ENCODE measurements around the gene TMEM178B. TPM values are rescaled to one million over a fixed set of nuclear protein-coding genes. Genes with fewer than 3 reads are reported as not detected.

TMEM178B gene
- total and polyA plus RNA-seq, 9 of the 15 experiments (the other 6 are each of a cell fraction or from before 2014, with no cell fraction given), result under 0.01 to 0.03 (median 0.01) TPM; not detected in 5

- Histone ChIP-seq H4K20me1 (replicated peaks; ENCODE audit: control insufficient read depth, insufficient read depth, low read length) (0 out of 2 replicates have a peak, but pooled peaks cover 3% of the 10 kb centered on the region), H3K4me3 (no peak overlapping the region), H3K9me3 (replicated peaks; ENCODE audit: control insufficient read depth, insufficient read depth, low read depth, low read length) (no peaks in the 10 kb centered on the region), H3K36me3 (ENCODE audit: control insufficient read depth, insufficient read depth, low read length) (no peaks in the 10 kb centered on the region), H3K9ac (ENCODE audit: insufficient read depth in 1 of 2, low read depth in 2 of 2, low read length in 2 of 2) (no peak overlapping the region), H3K27me3 (ENCODE audit: control insufficient read depth in 2 of 2, insufficient read depth in 2 of 2, low read length in 2 of 2) (peaks cover 28 to 54% of the 10 kb centered on the region in 2 experiments), H3K9me1 (ENCODE audit: control insufficient read depth, insufficient read depth, low read length) (no peaks in the 10 kb centered on the region), H3K4me1 (replicated peaks in 1 of 2; ENCODE audit: control insufficient read depth in 2 of 2, insufficient read depth in 2 of 2, low read length in 2 of 2) (no peaks in the 10 kb centered on the region), H3K79me2 (ENCODE audit: control insufficient read depth, insufficient read depth, low read length) (no peaks in the 10 kb centered on the region), H2AFZ (ENCODE audit: low read depth, low read length) (no peak overlapping the region), H3K27ac (ENCODE audit: extremely low read depth, low read depth, low read length) (no peak overlapping the region), H3K4me2 (ENCODE audit: insufficient read depth, low read length) (no peak overlapping the region)
- ATAC-seq (no peak; the same call in 2 of the 3 replicates), DNase-seq (ENCODE audit: extremely low read depth in 1 of 4, low spot score in 3 of 4) (no peak), FAIRE-seq (no peak)
- ChIA-PET CTCF (ENCODE audit: low intra/inter-chr PET ratio) (no interaction called here), POLR2A (interaction anchor here (0.6 to 1.1 kb wide), 5 partner anchors 8 to 1357 kb away, joined by 3 to 4 read pairs (median 3); no protein-coding TSS in a partner anchor)
- whole genome bisulfite sequencing (ENCODE audit: insufficient coverage, low coverage, missing lambda C conversion rate), result under 1% methylated on average over 14 of the region's 14 CpGs
- no TSS peak for BruUV-seq (replicated peaks)
- intact Hi-C loops (cut with micrococcal nuclease) (no loop called here), in situ Hi-C loops (cut with MboI) (no loop called here)
- TF ChIP-seq GTF2A2 (tag; IDR thresholded peaks at IDR 0.05) (no peak), ZNF583 (CRISPR knock-in tag; IDR thresholded peaks at IDR 0.05) (no peak), NR0B1 (IDR thresholded peaks at IDR 0.05; ENCODE audit: partially characterized antibody) (no peak), SIRT6 (IDR thresholded peaks at IDR 0.05; ENCODE audit: low read depth, low read length) (no peak)
Measured at GRCh38 chr7:141200191-141201108, 126.6 kb downstream of the TMEM178B start.
